NCI-H2029 (cell line): Measurements from ENCODE around the gene IFNLR1.

Experiments used
- DNase-seq: peaks from one replicate; lab custom pipeline; 2025; lab: John Stamatoyannopoulos, UW

Gene IFNLR1

DNA sequence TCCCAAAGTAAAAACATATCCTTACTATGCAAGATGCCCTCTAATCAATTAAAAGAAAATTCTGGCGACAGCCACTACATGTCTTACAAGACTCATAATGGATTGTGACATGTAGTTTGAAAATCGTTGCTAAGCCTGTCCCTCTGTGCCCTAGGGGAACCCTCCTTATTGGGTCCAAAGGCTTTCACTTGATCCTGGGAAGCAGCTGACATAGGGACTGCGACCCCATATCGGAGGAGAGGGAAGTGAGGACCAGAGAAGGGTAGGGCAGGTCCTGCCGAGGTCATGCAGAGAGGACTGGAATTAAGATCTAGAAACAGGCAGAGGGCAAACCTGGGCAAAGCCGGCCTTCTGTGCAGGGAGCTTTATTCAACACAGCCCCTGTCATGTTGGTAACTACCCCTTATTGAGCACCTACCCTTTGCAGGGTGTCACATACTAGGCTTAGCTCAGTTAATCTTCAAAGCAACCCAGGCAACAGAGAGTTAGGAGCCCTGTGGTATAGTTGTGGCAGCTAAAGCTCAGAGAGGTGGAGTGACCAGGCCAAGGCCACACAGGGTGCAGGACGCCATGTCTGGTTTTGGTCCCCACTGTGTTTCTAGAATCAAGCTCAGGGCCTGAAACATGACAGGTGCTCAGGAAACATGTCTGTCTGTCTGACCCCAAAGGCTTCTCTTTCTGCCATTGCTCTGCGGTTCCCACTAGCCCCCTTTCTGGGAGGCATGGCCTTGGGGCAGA lies 18.4 kb upstream of the IFNLR1 start:
- no peak for DNase-seq

DNA sequence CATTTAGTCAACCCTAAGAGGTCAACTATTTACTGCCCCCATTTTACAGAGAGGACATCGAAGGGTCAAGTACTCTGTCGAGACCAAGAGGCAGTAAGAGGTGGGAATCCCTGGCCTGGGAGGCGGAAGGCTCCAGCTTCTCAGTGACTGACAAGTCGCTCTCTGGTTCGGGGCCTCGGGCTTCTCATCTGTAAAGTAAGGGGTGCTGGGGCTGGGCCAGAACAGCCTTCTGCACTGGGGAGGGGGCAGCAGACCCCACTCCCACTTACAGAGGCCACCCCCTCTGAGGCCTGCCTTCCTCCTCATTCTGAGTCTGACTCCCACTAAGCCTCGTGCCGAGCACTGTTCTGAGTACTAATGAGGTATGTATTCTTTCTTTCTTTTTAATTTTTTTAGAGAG lies 17.0 kb upstream of the IFNLR1 start:
- DNase-seq: no peak

DNA sequence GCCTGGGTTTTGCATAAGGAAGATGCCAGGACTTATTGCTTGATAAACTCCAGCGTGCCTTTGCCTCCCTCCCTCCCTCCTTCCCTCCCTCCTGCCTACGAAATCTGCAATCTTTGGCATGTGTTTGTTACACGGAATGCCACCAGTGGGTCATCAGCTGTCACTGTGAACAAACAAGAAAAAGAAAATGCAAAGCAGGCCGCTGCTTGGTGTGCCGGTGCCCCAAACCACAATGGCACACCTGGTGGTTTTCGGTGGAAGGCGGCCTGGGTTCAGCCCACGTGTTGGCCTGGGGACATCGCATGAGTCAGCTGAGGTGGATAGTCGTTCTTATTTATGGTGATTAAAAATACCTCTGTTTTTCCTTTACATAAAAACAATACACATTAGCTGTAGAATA lies 16.3 kb upstream of the IFNLR1 start:
- DNase-seq: no peak

DNA sequence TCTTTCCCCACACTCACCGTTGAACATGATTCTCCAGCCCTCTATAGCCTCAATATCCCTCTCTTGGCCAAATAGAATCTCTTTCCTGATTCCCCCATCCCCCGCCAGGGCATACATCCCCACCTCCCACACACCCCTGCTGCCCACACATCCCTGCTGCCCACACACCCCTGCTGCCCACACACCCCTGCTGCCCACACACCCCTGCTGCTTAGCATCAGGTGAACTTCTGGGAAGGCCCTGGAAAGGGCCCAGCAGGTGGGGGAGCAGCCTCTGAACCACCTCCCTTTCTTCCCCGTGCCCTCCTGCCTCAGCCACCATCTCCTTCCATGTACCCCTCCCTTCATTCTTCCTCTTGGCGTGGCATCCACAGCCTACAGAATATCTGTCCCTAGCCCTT lies 15.9 kb upstream of the IFNLR1 start:
- no peak for DNase-seq

DNA sequence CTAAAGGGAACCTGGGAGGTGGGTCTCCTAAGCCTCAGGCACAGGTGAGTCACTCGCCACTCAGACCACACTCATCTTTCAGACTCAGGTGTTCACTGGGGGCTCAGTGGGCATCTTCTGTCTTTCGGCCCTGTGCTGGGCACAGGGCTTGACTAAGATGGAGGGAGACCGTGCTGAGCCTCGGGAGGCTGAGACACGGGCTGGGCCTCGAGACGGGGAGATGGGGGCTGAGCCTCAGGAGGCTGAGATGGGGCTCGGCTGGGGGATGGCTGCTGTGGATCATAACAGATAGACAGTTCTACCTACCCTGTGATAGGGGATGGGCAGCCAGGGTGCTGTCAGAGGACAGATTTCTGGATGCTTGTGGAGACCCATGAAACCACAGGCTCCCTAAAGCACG lies 15.5 kb upstream of the IFNLR1 start:
- no peak for DNase-seq

DNA sequence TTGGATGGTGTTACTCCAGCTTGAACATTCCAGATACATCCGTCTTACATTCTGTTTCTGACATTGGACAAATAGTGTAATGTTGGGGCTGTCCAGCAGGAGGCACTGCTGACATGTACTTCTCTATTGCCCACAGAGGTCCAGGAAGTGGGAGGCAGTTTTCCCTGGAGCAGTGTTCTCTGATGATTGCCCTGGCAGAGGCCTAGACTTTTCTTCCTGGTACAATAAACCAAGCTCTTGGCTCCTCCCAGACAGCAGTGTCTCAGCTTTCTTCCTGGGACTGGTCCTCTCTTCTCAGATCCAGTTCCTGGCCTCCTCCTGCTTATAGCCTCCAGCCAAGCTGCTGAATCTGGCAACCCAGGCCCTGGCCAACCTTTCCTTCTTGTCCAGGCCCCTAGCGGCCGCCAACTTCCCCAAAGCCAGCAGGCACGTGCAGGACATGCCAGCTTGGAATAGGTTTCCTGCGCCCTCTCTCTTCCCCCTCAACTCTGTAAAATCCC lies 14.9 kb upstream of the IFNLR1 start:
- peak; percentile 72 for DNase-seq

DNA sequence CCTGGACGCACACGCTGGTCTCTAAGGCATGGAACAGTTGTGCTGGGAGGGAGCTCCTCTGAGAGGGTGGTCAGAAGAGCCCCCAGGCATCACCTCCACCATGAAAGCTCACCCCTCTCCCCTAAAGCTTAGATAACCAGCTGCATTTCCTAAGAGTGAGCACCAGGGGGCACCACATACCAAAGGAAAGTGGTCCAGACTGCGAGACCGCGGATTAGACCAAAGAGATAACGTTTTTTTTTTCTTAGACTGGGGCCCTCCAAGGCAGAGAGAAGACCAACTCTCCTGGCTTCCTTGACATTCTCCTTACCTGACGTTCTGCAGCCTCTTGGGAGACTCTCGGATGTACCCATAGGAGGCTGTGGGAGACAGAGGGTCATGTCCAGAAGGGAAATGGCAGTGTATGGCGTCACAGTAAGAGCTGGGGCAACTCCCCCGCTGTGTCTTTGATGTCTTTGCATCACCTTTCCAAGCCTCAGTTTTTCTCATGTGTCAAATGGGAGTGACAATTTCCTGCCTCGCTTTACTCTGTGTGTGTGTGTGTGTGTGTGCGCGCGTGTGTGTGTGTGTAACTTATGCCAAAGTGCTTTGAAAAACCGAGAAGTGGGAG lies 12.3 kb upstream of the IFNLR1 start:
- DNase-seq: peak; percentile 27

DNA sequence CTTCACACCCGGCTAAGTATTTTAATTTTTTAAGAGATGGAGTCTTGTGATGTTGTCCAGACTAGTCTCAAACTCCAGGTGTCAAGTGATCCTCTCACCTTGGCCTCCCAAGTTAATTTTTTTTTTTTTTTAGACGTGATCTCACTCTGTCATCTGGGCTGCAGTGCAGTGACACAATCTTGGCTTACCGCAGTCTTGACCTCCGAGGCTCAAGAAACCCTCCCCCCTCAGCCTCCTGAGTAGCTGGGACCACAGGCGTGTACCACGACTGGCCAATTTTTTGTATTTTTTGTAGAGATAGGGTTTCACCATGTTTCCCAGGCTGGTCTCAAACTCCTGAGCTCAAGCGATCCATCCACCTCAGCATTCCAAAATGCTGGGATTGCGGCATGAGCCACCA lies 11.7 kb upstream of the IFNLR1 start:
- no peak for DNase-seq

DNA sequence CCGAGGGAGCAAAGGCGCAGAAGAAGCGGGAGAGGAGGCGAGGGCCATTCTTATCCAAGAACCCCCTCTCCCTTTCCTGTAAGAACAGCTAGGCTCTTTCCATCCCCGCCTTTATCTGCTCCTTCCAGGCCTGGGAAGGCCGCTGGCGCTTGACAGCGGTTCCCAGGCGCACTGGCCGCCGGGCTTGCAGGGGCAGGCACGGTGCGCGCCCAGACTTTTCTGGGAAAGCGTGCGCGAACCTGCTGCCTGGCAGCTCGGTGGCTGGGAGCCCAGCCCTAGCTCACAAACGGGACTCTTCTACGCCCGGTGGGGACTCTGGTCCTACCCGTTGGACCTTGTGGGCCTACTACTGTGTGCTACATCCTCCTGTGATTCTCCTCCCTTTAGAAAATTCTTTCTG lies 8.8 kb upstream of the IFNLR1 start:
- DNase-seq: no peak

DNA sequence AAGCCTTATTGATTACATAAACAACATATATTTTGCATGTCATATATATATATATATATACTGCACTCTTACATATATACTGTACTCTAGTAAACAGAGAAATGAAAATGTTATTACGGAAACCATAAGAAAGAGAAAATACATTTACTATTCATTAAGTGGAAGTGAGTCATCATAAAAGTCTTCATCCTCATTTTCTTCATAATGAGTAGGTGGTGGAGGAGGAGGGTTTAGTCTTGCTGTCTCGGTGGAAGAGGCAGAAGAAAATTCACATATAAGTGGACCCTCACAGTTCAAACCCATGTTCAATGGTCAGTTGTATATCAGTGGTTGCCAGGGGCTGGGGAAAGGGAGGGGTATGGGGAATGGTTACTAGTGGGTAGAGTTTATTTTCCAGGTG lies 8.0 kb upstream of the IFNLR1 start:
- DNase-seq: no peak

DNA sequence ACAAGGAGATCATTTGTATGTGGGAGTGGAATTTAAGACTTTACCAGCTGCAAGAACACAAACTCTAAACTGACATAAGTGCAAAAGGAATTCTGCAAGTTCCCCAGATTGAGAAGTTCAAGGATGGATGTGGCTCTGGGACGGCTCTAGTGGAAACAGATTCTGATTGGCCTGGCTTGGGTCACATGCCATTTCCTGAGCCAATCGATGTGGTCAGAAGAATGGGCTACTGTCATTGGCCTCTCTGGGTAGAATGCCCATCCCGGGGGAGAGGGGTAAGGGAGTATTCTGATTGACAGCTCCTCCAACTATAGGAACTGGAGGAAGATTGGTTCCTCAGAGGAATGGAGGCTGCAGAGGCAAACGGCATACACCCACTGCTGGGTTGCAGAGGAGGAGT lies 6.0 kb upstream of the IFNLR1 start:
- DNase-seq: no peak

DNA sequence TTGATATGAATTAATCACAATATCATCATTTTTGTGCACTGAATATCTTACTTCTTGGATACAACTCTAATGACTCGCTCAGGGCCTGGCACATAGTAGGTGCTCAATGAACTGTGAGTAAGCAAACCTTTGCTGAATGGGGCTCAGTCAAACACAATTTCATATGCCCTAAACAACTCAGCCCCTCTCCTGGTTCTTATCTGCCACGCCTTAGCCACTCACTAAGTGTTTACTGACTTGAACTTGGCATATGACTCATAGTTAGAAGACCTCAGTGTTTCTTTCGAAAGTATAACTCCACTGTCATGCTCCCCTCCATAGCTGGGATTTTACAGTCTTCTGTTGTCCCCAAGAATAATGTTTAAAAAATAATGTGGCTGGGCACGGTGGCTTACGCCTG lies 4.8 kb upstream of the IFNLR1 start:
- DNase-seq: no peak

DNA sequence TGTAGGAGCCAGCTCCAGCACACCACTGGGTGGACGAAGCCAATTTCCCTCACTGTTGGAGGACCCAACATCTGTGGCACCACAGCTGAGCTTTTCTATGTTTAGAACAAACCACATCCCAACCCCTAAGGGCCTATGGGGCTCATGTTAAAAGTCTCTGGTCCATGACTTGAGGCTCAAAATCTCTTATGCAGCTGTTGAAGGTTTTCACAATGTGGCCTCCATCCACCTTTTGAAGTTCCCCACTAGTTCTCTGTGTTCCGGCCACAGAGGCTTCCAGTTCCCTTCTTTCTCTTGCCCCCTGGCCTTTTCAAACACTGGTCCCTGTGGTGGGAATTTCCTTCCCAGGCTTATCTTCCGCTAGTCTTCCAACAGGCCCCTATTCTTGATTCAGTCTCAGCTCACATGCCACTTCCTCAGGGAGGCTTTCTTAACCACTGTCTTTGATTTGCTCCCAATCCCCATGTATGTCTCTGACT lies 3.9 kb upstream of the IFNLR1 start:
- no peak for DNase-seq

DNA sequence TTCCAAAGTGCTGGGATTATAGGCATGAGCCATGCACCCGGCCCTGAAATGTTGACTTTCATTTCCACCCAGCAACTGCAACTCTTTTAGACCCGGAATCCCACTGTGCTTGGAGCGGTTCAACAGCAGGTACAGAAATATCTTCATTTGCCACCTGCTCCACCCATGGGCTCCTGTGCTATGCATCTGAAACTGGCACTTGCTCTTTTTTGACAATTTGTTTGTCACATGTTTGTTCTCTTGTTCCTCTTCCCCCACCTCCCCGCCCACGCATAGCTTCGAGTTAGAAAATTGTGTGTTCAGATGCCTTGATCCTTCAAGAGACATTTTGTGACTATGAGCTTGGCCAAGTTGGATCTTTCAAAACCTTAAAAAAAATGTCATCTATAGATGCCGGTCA lies 2.4 kb upstream of the IFNLR1 start:
- no peak for DNase-seq

DNA sequence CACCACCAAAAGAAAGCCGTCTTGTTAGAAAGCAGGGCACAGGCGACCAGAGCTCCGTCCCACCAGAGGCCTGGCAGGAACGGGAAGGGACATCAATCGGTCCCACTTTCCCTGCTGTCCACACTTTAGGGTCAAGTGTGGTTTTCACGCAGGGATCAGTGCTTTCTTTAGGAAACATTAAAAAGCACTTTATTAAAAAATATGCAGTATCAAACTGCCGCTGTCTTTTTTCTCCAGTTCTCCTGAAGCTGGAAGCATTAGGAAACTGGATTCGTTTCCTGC lies 437 bp downstream of the IFNLR1 start:
- no peak for DNase-seq

DNA sequence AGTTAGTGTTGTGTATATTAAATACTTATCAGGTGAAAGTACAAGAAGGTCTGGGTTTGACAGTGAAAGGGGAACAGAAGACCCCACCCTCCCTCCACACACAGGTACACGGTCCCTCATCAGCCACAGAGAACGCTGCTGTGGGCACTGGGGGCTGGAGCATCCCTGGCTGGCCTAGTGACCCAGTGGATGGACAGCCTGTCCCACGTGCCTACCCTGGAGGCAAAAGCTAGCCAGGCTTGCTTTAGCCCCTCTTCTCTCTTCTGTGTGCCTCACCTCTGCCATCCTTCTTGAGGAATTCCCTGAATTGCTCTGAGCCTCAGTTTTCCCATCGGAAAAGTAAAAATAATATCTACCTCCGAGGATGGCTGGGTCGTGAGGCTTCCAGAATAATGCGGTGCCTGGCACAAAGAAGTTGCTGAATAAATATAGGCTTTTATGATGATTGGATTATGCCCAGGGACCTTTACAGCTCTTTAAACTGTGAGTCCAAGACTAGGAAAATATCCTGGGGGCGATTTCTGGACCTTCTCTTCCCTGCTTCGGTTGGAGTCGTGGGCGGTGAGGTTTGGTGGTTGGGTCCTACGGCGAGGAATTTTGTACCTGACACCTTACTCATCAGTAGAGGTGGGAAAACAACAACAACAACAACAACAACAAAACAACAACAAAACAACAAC lies 918 bp downstream of the IFNLR1 start:
- DNase-seq: no peak

DNA sequence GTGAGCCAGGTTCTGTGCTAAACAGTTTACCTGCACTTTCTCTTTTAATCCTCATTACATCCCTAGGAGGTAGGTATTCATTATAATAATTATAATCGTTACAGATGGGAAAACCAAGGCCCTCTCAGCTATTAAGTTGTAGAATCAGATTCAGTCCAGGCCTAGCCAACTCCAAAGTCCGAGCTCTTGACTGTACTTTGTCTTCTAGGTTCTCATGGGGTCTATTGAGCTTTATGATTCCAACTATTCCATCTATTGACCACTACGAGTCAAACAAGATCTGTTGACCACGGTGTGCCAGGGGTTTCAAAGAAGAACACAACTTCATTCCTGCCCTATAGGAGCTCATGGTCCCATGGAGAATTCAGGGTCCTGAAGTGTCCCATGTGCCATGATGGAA lies 2.0 kb downstream of the IFNLR1 start:
- no peak for DNase-seq

DNA sequence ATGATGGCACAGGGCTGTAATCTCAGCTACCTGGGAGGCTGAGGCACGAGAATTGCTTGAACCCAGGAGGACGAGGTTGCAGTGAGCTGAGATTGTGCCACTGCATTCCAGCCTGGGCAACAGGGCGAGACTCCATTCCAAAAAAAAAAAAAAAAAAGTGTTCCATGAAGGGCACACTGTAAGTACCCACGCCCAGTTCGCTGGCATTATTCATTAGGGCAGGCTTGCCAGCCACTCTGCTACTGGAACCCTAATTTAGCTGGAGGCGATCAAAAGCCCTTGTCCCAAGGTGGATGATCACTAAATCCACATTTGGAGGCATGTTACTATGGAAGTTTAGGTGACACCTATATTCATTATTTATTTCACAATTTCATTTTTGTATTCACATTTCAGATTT lies 5.0 kb downstream of the IFNLR1 start:
- no peak for DNase-seq

DNA sequence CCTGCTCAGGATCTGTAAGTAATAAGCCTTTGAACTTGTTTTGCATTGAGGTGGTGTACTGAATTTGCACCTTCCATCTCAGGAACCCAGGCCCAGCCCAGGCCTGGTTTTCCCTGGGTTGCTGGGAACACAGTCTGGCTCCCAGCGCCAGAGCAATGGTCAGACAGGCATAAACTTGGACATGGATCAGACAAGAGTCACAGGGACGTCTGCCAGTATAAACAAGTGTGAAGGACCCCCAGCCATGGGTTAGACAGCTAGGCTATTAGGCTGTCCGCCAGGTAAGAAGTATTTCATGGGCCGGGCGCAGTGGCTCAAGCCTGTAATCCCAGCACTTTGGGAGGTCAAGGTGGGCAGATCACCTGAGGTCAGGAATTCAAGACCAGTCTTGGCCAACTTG lies 5.5 kb downstream of the IFNLR1 start:
- DNase-seq: no peak

DNA sequence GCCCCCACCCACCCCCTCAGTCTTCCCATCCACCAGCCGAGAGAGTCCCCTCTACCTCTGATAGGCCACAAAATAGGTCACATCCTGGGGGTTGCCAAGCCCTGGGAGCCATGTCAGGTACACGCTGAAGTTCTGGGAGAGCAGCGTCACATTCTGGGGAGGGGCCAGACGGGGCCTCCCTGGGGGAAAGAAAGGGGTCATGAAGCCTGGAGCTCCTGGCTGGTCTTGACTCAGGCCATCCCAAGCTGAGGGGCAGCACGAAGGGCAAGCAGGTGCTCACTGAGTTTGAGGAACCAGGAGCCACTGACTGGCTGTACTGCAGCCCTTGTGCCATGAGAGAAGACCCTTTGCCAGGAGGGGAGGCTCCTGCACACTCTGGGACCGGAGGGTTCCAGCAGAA lies 6.4 kb downstream of the IFNLR1 start:
- DNase-seq: no peak

DNA sequence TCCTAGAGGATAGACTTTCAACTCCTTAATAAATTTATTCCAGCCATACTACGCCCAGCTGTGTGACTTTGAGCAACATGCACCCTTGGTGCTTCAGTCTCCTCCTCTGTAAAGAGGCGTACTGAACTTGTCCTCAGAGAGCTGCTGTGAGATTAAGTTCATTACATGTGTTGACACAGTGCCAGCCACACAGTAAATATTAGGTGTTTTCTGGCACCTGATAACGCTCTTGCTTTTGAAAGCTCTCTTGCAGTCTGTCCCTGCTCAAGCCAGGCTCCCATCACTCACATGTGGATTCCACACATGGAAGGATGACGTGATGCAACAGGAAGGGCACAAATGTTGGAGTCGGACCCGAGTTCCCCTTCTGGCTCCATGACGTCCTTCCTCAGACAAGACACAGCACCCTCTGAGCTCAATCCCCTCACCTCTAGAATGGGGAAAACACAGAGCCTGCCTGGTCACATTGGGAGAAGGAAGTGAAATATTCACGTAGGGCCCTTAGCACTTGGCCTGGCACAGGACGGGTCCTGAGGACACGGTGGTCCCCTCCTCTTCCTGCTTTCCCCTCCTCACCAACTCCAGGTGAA lies 7.7 kb downstream of the IFNLR1 start:
- no peak for DNase-seq

DNA sequence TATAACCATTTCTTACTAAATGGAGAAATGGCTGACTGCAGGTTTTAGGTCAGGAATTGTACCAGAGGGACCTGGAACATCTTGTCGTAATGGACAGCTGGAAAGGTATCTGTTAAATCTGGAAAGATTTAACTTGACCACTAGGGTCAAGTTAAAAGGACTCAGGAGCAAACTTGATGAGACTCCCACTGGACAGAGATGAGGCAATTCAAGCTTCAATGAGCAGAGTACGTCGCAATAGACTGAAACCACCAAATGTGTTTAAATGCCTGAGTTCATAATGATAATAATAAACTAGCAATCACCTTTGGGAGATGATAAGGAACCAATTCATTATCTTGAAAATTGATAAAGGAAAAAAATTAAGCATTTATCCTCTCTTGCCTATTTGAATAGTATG lies 8.7 kb downstream of the IFNLR1 start:
- DNase-seq: no peak

DNA sequence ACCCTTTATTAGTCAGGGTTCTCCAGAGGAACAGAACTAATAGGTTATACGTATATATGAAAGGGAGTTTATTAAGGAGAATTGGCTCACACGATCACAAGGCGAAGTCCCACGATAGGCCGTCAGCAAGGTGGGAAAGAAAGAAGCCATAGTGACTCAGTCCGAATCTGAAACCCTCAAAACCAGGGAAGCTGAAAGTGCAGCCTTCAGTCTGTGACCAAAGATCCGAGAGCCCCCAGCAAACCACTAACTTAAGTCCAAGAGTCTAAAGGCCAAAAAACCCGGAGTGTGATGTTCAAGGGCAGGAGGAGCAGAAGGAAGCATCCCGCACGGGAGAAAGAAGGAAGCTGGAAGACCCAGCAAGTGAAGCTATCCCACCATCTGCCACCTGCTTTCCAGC lies 9.9 kb downstream of the IFNLR1 start:
- DNase-seq: no peak
